NCI-H128 (cell line): ENCODE results near the gene LAMA3.

Source experiments
- DNase-seq: peaks from one replicate; lab custom pipeline; 2025; ENCODE audit not compliant: unreplicated experiment; lab: John Stamatoyannopoulos, UW

LAMA3 gene

DNA sequence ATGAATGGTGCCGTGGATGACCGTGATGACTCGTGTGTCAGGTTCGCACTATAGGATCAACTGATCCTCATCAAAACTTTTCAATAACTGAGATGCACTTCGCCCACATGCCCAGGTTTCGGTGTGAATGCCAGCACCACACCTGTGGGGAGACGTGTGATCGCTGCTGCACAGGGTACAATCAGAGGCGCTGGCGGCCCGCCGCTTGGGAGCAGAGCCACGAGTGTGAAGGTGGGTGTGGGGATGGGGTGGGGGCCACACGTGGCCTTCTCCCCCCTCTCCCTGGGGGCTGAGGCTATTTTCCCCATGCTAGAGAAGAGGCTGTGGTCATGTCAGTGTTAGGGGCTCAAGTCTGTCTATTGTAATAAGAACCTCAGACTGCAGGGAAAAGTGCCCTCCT, 69.0 kb downstream of the LAMA3 start:
- DNase-seq = no peak

DNA sequence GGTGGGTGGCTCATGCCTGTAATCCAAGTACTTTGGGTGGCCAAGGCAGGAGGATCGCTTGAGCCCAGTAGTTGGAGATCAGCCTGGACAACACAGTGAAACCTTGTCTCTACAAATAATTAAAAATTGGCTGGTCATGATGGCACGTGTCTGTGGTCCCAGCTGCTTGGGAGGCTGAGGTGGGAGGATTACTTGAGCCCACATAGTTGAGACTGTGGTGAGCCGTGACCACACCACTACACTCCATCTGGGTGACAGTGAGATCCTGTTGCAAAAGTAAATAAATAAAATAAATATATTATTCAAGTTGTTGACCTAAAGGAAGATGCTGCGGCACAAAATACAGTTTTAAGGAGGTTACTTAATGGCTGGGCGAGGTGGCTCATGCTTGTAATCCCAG, 72.7 kb downstream of the LAMA3 start:
- no peak for DNase-seq

- no peak for DNase-seq
Observed at GRCh38 chr18:23763343-23763742, 74.1 kb downstream of the LAMA3 start.

- DNase-seq = no peak
Observed at GRCh38 chr18:23765931-23766330, 76.7 kb downstream of the LAMA3 start.

GRCh38 chr18:23772327-23773024, 83.2 kb downstream of the LAMA3 start:
- DNase-seq = no peak

GRCh38 chr18:23776306-23776705, 87.1 kb downstream of the LAMA3 start:
- no peak for DNase-seq

GRCh38 chr18:23778828-23779227, 89.6 kb downstream of the LAMA3 start:
- DNase-seq = no peak

DNA sequence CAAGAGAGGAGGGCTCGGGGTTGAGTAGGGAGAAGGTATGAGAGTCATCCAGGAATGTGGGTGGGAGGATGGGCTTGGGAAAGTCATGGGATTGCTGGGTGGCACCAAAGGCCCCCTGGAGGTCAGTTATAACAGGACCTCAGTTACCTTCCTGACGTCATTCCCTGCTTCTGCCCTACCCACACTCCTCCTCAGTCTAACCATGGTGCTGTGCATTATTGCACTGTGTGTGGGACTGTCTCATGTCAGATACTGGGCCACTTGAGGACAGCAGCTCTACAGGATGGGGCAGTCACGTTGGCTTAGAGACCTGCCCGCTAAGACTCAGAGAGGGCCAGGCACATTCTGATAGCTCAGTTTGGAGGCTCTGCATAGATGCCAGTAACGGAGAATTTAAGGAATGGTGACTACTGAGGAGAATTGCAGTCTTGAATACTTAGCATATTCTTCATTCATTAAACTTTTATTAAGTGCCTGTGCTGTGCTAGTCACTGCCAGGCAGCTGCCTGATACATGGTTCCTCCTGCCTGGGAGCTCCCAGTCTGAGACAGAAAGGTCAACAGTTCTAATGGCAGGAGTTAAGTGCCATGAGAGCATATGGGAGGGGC, 90.5 kb downstream of the LAMA3 start:
- DNase-seq = no peak

DNA sequence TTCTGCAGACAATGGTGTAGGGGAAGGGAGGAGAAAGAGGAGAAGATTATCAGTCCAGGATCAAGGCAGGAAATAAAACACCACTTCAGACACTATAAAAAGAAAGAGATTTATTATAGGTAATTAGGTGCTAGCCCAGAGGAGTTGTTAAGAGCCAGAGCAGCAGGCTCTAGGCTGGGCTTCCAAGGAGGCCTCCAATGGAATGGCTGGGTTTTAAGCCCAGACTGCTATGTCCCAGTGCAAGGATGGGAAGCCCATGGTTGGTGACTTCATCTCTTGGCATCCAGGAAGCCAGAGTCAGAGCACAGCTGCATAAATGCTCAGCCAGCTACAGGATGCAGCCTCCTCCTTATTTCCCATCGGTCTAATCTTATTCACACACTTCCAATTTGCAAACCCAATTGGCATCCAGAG, 95.6 kb downstream of the LAMA3 start:
- DNase-seq = no peak

GRCh38 chr18:23793051-23793450, 103.8 kb downstream of the LAMA3 start:
- DNase-seq = no peak

DNA sequence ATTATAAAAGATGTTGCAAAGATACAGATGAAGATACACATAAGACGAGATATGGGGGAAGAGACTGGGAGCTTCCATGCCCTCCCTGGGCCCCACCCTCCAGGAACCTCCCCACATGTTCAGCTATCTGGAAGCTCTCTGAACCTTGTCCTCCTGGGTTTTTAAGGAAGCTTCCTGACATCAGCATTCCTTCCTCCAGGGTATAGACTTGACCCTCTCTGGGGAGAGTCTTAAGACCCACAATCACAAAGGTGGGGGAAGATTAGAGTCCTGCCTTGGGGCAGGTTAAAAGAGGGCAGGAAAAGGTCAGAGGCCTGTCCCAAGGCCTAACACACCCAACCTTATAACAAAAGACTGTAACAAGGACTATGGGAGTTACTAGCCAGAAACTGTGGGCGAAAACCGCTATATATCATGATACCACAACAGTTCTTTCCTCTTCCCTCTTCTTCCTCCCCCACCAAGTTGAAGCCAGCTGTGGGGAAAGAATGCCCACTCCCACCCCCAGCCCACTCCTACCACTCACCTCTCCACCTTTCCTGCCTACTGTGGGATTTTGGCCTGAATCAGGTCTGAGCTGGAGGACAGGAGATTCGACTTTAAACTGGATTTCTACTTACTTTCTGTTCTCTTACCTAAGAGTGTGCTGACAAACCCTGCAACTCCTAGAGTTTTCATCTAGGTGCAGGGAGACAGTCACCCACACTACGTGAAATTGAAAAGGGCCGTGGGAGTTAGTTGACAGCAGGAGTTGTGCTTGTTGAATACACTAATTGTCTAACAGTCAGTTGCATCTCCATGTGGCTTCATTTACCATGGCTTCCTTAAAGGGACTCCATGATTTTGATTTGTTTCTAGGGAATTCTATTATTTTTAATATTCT, 105.0 kb downstream of the LAMA3 start:
- DNase-seq = no peak

DNA sequence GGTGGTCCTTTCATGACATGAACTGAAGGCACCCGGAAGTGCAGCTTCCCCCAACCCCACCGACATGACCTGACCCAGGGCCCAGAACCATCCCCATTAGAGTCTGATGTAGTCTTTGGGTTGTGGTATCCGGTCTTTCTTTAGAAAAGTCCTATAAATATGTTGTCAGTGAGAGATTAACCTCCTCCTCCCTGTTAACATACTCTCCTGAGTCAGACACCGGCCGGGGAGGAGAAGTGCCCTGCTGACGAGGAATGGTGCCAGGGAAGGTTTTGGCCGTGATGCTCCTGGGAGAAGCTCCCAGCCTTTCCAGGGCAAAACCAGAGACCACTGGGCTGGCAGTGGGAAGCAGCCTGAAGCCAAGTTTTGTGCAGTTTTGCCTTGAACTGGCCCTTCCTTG, 109.0 kb downstream of the LAMA3 start:
- DNase-seq = no peak

GRCh38 chr18:23798824-23799223, 109.6 kb downstream of the LAMA3 start:
- no peak for DNase-seq

DNA sequence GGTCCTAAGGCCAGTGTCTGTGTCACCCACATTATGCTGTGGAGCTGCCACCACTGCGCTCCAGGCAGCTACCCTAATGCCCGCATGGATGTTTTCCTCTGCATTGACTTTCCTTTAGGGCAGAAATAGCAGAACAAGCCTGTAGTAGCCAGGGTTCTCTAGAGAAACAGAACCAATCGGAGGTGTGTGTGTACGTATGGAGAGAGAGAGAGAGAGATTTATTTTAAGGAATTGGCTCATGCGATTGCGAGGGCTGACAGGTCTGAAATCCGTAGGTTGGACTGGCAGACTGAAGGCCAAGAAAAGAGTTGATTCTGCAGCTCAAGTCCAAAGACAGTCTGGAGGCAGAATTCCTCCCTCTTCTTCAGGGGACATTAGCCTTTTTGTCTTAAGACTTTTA, 110.3 kb downstream of the LAMA3 start:
- DNase-seq = no peak

DNA sequence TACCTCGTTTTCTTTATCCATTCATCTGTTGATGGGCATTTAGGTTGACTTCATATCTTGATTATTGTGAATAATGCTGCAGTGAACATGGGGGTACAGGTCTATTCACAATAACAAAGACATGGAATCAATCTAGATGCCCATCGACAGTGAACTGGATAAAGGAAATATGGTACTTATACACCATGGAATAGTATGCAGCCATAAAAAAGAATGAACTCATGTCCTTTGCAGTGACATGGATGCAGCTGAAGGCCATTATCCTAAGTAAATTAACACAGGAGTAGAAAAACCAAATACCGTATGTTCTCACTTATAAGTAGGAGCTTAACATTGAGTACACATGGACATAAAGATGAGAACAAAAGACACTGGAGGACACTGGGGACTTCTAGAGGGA, 111.6 kb downstream of the LAMA3 start:
- no peak for DNase-seq

- no peak for DNase-seq
Observed at GRCh38 chr18:23802817-23803216, 113.6 kb downstream of the LAMA3 start.

GRCh38 chr18:23803755-23804154, 114.5 kb downstream of the LAMA3 start:
- DNase-seq = no peak

GRCh38 chr18:23805898-23806297, 116.6 kb downstream of the LAMA3 start:
- DNase-seq = no peak

DNA sequence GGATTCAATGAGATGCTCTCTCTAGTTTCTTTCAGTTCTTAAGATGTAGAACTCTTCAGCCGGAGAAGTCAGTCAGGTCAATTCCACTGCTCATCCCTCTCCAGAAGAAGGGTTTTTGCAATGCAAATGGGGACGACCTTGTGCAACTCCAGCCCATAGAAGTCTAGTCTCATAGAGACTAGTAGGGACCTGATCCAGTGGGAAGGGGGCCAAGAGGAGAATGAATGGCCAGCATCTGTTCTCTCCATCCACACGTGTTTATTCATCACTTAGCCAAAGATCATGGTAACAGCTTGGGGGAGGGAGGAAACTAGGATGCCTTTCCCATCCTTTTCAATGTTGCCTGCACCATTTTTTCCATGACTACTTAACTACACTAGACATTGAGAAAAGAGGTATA, 120.2 kb downstream of the LAMA3 start:
- no peak for DNase-seq

- no peak for DNase-seq
Observed at GRCh38 chr18:23810396-23810795, 121.1 kb downstream of the LAMA3 start.

DNA sequence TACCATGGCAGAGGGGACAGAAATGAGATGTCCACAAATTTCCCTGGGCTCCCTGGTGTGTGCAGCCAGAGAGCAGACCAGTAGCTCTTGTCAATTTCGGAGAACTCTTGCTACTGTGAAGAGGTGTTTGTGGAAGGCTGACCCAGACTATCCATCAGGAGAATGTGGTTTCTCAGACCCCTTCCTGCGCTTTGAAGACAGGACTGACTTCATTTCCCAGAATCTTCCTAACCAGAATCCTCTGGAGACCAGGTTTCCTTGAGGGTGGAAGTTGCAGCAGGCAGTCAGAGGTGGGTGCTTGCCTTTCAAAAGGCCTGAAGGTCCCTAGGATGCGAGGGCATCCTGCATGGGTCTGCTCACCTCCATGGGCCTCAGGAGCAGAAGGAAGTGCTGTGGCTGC, 121.9 kb downstream of the LAMA3 start:
- no peak for DNase-seq
